MCF 10A (cell line): ENCODE results near the gene TELO2. TPM values are rescaled to one million over a fixed set of nuclear protein-coding genes. Genes with fewer than 3 reads are reported as not detected.

Source experiments
- BruUV-seq: library from RNA; stranded (reverse); fragments of 400-500 nt; replicated peaks from 2 replicates; lab custom pipeline; 2021; lab: Mats Ljungman, UMichigan
- CTCF ChIA-PET: fragments of 300-600 bp; sonication (Branson Sonifier 250); formaldehyde crosslinking; extraction: SDS; loops from one replicate; lab custom pipeline; 2021; ENCODE audit warnings: antibody characterized with exemption, inconsistent platforms; lab: Yijun Ruan, JAX
- POLR2A ChIA-PET: fragments of 300-600, 350-650 bp; sonication (Branson Sonifier 250); formaldehyde crosslinking; extraction: SDS; loops from one replicate; lab custom pipeline; 2020; ENCODE audit warnings: antibody characterized with exemption, inconsistent platforms; lab: Yijun Ruan, JAX
- DNase-seq: peaks from one replicate; pipeline ENCODE4 v3.0.0-alpha.2; 2018; ENCODE audit not compliant: unreplicated experiment
- H3K27ac Mint-ChIP-seq: one replicate; pipeline ENCODE4 v1.8.0; 2022; ENCODE audit warnings: mild to moderate bottlenecking, low read depth, mixed read lengths; ENCODE audit not compliant: unreplicated experiment
- H3K27me3 Mint-ChIP-seq: one replicate; pipeline ENCODE4 v1.8.0; 2022; ENCODE audit warnings: mixed read lengths; ENCODE audit not compliant: insufficient read depth, unreplicated experiment
- H3K36me3 Mint-ChIP-seq: one replicate; pipeline ENCODE4 v1.8.0; 2022; ENCODE audit warnings: mild to moderate bottlenecking, moderate library complexity, mixed read lengths; ENCODE audit not compliant: insufficient read depth, unreplicated experiment
- H3K4me1 Mint-ChIP-seq: one replicate; pipeline ENCODE4 v1.8.0; 2022; ENCODE audit warnings: mixed read lengths; ENCODE audit not compliant: insufficient read depth, unreplicated experiment
- H3K4me3 Mint-ChIP-seq: one replicate; pipeline ENCODE4 v1.8.0; 2022; ENCODE audit warnings: mild to moderate bottlenecking, moderate library complexity, mixed read lengths; ENCODE audit not compliant: unreplicated experiment
- H3K9me3 Mint-ChIP-seq: one replicate; pipeline ENCODE4 v1.8.0; 2022; ENCODE audit warnings: mixed read lengths; ENCODE audit not compliant: unreplicated experiment
- intact Hi-C: fragments of 100-400 bp; cut with micrococcal nuclease; formaldehyde crosslinking; loops from 2 replicates; pipeline ENCODE4 v1.14.1; 2022
- total RNA-seq: library from RNA; stranded (reverse); gene quantifications from 2 replicates; pipeline ENCODE4 v1.2.3, GENCODE V29; 2022
- TF ChIP-seq, protein P1 (sequence below): fragments of 200-600 bp; IDR thresholded peaks from one replicate; pipeline ENCODE4 v1.8.0; 2022; ENCODE audit warnings: antibody characterized with exemption, mild to moderate bottlenecking; ENCODE audit not compliant: unreplicated experiment

The TELO2 gene
- total RNA-seq, 1 experiment from 2014 or later, result 31.3 TPM

DNA sequence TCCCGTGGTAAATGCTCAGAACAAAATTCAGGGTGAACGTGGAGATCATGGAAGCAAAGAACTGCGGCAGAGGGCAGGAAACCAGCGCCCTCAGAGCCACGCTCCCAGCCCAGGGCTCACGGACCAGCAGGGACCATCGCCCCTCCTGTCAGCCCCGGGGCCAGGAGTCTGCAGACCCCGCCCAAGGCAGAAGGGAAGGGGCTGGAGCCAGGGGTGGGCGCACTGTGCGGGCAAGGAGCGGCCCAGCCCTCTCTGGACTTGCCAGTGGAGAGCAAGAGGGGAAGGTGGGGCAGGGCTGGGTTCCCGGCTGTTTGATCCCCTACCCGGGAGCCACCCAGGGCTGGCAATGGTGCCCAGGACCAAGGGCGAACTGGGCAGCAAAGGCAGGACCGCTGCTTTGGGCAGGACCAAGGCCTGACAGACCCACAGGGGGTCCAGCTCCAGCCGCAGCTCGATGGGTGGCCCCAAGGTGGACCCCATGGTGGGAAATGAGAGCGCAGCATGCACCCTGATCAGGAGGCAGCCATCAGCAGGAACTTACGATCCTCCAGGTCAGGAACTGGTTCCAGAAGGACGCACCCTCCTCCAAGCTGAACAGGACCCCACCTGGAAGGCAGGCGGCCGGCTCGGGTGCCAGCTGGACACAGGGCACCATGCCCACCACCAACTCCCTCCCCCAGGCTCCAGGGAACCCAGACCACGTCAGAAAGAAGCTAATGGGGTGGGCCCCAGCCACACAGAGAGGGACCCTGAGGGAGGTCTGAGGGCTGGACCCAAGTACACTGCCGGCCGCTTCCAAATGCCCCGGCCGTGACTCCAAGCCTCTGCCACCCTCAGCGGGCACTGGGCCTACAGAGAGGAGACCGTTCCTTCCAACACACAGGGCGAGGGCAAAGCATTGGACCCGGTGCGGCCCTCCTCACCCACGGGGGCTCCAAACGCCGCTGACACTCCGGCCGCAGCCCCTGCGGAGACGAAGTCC, 37.7 kb upstream of the TELO2 start:
- TF ChIP-seq, protein P1, sequence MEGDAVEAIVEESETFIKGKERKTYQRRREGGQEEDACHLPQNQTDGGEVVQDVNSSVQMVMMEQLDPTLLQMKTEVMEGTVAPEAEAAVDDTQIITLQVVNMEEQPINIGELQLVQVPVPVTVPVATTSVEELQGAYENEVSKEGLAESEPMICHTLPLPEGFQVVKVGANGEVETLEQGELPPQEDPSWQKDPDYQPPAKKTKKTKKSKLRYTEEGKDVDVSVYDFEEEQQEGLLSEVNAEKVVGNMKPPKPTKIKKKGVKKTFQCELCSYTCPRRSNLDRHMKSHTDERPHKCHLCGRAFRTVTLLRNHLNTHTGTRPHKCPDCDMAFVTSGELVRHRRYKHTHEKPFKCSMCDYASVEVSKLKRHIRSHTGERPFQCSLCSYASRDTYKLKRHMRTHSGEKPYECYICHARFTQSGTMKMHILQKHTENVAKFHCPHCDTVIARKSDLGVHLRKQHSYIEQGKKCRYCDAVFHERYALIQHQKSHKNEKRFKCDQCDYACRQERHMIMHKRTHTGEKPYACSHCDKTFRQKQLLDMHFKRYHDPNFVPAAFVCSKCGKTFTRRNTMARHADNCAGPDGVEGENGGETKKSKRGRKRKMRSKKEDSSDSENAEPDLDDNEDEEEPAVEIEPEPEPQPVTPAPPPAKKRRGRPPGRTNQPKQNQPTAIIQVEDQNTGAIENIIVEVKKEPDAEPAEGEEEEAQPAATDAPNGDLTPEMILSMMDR, result no peak
- Mint-ChIP-seq H3K4me3 (no peak overlapping the region), H3K9me3 (no peaks in the 10 kb centered on the region), H3K27me3 (no peaks in the 10 kb centered on the region), H3K4me1 (no peaks in the 10 kb centered on the region), H3K36me3 (peaks cover 37% of the 10 kb centered on the region), H3K27ac (no peak overlapping the region)
- BruUV-seq, result no TSS peak
- intact Hi-C loops, result no loop called here
- POLR2A ChIA-PET, result interaction anchor here (0.6 kb wide), 1 partner anchor 101 kb away, joined by 3 read pairs; no protein-coding TSS in a partner anchor
- CTCF ChIA-PET, result no interaction called here
- no peak for DNase-seq

DNA sequence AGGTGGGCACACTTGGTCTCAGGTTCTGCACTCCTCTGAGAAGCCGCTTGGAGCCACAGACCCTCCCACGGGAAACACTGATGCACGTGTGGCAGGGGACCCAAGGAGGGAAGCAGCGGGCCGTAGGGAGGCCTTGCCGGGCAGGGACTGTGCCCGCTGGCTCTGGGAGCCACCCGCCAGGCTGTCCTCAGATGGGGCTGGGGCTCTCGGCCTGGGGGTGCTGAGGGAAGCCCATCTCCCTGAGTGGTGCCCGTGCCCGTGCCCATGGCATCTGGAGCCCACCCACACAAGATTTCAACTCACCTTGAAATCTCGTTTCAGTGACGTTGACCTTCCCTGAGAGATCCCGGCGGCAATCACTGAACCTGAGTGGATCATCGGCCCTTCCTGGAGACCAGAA, 36.2 kb upstream of the TELO2 start:
- H3K4me3 Mint-ChIP-seq, result no peak overlapping the region

DNA sequence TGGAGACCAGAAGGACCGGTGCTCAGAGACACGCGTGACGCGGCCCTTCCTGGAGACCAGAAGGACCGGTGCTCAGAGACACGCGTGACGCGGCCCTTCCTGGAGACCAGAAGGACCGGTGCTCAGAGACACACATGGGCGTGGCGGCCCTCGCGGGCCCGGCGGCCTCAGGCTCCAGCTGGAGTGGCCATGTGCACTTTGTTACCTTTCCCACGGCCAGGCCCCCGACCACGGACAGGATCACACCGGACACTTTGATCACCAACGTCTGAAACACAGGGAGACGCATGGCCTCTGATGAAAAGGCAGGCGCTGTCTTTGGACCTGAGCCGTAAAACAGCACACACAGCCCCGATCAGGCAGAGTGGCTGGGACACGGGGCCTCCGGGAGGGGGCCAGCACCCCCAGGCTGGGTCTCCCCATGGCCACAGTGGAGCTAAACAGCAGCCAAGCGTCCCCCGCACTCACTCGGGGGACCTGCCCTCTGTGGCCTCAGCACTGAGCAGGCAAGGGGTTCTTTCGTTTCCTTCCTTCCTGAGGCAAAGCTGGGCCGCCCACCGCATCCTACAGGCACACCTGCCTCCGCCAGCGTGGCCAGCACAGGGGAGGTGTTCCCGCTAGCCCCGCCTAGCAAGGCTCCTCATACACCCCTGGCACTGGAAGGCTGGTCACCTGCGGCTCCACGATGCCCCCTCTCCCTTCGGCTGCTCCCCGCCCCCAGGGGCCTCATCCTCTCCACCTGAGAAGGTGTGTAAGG, 35.5 kb upstream of the TELO2 start:
- Mint-ChIP-seq H3K27me3 (no peaks in the 10 kb centered on the region), H3K9me3 (no peaks in the 10 kb centered on the region), H3K27ac (no peak overlapping the region), H3K4me1 (no peaks in the 10 kb centered on the region), H3K4me3 (no peak overlapping the region), H3K36me3 (peaks cover 45% of the 10 kb centered on the region)
- BruUV-seq, result no TSS peak
- TF ChIP-seq, protein P1, result no peak
- CTCF ChIA-PET, result no interaction called here
- no peak for DNase-seq
- POLR2A ChIA-PET, result interaction anchor here (1.1 kb wide), 1 partner anchor 33 kb away, joined by 3 read pairs; no protein-coding TSS in a partner anchor
- intact Hi-C loops, result no loop called here

More for the DNA sequence above, 36.2 kb upstream of the TELO2 start:
- Mint-ChIP-seq H3K36me3 (peaks cover 44% of the 10 kb centered on the region), H3K27me3 (no peaks in the 10 kb centered on the region), H3K9me3 (no peaks in the 10 kb centered on the region), H3K4me1 (no peaks in the 10 kb centered on the region), H3K27ac (no peak overlapping the region)
- DNase-seq, result no peak
- CTCF ChIA-PET, result no interaction called here
- TF ChIP-seq, protein P1, result no peak
- POLR2A ChIA-PET, result no interaction called here
- BruUV-seq, result no TSS peak
- intact Hi-C loops, result no loop called here
